ENCODE results near the gene TUBA4B. TPM values are rescaled to one million over a fixed set of nuclear protein-coding genes. Genes with fewer than 3 reads are reported as not detected.

Gene TUBA4B
- total RNA-seq, 4 donors from 2014 or later, result not detected

DNA sequence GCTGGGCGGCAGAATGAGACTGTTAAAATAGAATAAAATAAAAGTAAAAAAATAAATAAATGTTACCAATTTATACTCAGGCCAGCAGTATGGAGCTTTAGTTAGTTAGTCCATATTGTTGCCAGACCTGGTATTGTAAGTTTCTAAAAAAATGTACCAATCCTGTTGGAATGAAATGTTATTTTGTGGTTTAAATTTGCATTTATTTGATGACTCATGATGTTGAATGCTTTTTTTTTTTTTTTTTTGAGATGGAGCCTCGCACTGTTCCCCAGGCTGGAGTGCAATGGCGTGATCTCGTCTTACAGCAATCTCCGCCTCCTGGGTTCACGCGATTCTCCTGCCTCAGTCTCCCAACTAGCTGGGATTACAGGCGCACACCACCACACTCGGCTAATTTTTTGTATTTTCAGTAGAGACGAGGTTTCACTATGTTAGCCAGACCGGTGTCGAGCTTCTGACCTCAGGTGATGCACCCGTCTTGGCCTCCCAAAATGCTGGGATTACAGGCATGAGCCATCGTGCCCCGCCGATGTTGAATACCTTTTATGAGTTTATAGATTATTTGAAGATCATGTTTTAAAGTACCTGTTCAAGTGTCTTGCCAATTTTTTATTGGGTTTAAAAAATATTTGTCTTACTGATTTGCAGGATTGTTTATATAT, 61.9 kb downstream of the TUBA4B start:
- WGBS, 2 donors, result 91 to 92% methylated on average over 16 of the region's 16 CpGs
- intact Hi-C loops (cut with DNase I), result no loop called here

More for the DNA sequence above, 61.9 kb downstream of the TUBA4B start:
- Histone ChIP-seq H3K27me3 (no peaks in the 10 kb centered on the region), H3K27ac (no peak overlapping the region), H3K36me3 (no peaks in the 10 kb centered on the region), H3K9me3 (no peaks in the 10 kb centered on the region), H3K4me1 (no peaks in the 10 kb centered on the region), H3K4me3 (replicated peaks in 1 of 3) (no peak overlapping the region)
- no peak for DNase-seq
- TF ChIP-seq, protein P1, sequence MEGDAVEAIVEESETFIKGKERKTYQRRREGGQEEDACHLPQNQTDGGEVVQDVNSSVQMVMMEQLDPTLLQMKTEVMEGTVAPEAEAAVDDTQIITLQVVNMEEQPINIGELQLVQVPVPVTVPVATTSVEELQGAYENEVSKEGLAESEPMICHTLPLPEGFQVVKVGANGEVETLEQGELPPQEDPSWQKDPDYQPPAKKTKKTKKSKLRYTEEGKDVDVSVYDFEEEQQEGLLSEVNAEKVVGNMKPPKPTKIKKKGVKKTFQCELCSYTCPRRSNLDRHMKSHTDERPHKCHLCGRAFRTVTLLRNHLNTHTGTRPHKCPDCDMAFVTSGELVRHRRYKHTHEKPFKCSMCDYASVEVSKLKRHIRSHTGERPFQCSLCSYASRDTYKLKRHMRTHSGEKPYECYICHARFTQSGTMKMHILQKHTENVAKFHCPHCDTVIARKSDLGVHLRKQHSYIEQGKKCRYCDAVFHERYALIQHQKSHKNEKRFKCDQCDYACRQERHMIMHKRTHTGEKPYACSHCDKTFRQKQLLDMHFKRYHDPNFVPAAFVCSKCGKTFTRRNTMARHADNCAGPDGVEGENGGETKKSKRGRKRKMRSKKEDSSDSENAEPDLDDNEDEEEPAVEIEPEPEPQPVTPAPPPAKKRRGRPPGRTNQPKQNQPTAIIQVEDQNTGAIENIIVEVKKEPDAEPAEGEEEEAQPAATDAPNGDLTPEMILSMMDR (IDR thresholded peaks at IDR 0.05), result no peak
- TF ChIP-seq POLR2A (IDR thresholded peaks at IDR 0.05), result no peak

MicroRNAs within 50 kb of the gene (microRNA counts, 767-probe panel; counts per million panel counts)
- microRNA hsa-miR-153, result 0 counts per million in 2 donors

Small RNA genes lying within 50 kb of the gene (microRNA-seq; reads per million reads assigned to microRNA genes)
- gene MIR153-1, result not detected

Small RNA genes lying within 50 kb of the gene (small RNA-seq; reads per million reads assigned to genes)
- not detected for gene MIR153-1

Other genes starting within 250 kb of the TUBA4B start
- 1 to 10 TPM in 1 of 4 donors, under 1 TPM in 2, not detected in 1; under 0.01 to 1.3 (median 0.78) TPM for gene CFAP65, start 211.7 kb upstream of the TUBA4B start, total RNA-seq
- under 1 TPM in 1 of 4 donors, not detected in 3; 0.34 TPM for gene IHH, start 192.3 kb upstream of the TUBA4B start, total RNA-seq
- gene NHEJ1, start 92.4 kb upstream of the TUBA4B start, total RNA-seq, result 10 to 100 TPM in 3 of 4 donors, 1 to 10 TPM in 1; 8.6 to 13.8 (median 11.9) TPM
- 1 to 10 TPM; 1.1 to 3.9 (median 3.4) TPM for gene SLC23A3, start 83.2 kb upstream of the TUBA4B start, total RNA-seq
- gene CNPPD1, start 76.3 kb upstream of the TUBA4B start, total RNA-seq, result 100 to 1,000 TPM in 1 of 4 donors, 10 to 100 TPM in 3; 48.2 to 115 (median 65.0) TPM
- gene RETREG2, start 75.0 kb upstream of the TUBA4B start, total RNA-seq, result 100 to 1,000 TPM in 2 of 4 donors, 10 to 100 TPM in 2; 82.3 to 122 (median 100) TPM
- 100 to 1,000 TPM in 2 of 4 donors, 10 to 100 TPM in 2; 78.7 to 131 (median 92.0) TPM for gene ZFAND2B, start 46.5 kb upstream of the TUBA4B start, total RNA-seq
- 10 to 100 TPM; 29.6 to 96.8 (median 63.6) TPM for gene ABCB6, start 34.3 kb upstream of the TUBA4B start, total RNA-seq
- gene ATG9A, start 23.6 kb upstream of the TUBA4B start, total RNA-seq, result 10 to 100 TPM; 48.8 to 59.3 (median 54.6) TPM
- 10 to 100 TPM; 38.1 to 66.4 (median 45.5) TPM for gene ANKZF1, start 23.4 kb upstream of the TUBA4B start, total RNA-seq
- gene GLB1L, start 7.8 kb upstream of the TUBA4B start, total RNA-seq, result 10 to 100 TPM; 12.9 to 24.6 (median 14.9) TPM
- 10 to 100 TPM; 19.5 to 33.0 (median 24.9) TPM for gene STK16, start 7.8 kb upstream of the TUBA4B start, total RNA-seq
- gene TUBA4A, start 675 bp downstream of the TUBA4B start, total RNA-seq, result 10 to 100 TPM; 21.0 to 72.4 (median 34.8) TPM
- 100 to 1,000 TPM in 3 of 4 donors, 10 to 100 TPM in 1; 79.0 to 127 (median 116) TPM for gene DNAJB2, start 26.1 kb downstream of the TUBA4B start, total RNA-seq
- 1 to 10 TPM in 3 of 4 donors, not detected in 1; 1.9 to 4.6 (median 4.4) TPM for gene PTPRN, start 56.2 kb downstream of the TUBA4B start, total RNA-seq
- not detected for gene RESP18, start 79.5 kb downstream of the TUBA4B start, total RNA-seq
- 10 to 100 TPM; 35.9 to 49.5 (median 41.6) TPM for gene DNPEP, start 134.7 kb downstream of the TUBA4B start, total RNA-seq
- gene DES, start 165.1 kb downstream of the TUBA4B start, total RNA-seq, result 10 to 100 TPM; 26.7 to 54.4 (median 28.7) TPM
- 1 to 10 TPM; 1.9 to 3.5 (median 3.3) TPM for gene SPEG, start 181.6 kb downstream of the TUBA4B start, total RNA-seq
- gene GMPPA, start 245.6 kb downstream of the TUBA4B start, total RNA-seq, result 10 to 100 TPM; 26.5 to 50.6 (median 42.6) TPM